H1 (cell line): ENCODE data around the gene A4GALT. TPM values are rescaled to one million over a fixed set of nuclear protein-coding genes. Genes with fewer than 3 reads are reported as not detected.

Experiments used
- CTCF ChIA-PET: fragments of 300-600 bp; sonication (Branson Sonifier 250); formaldehyde crosslinking; loops from one replicate; lab custom pipeline; 2021; ENCODE audit not compliant: partially characterized antibody; lab: Charles Lee
- POLR2A ChIA-PET: fragments of 300-600 bp; sonication (Branson Sonifier 250); formaldehyde crosslinking; loops from one replicate; lab custom pipeline; 2021; ENCODE audit warnings: inconsistent platforms; ENCODE audit not compliant: partially characterized antibody; lab: Charles Lee
- DNase-seq, 2 experiments: peaks; one replicate each; pipeline versions ENCODE4 v3.0.0 to v3.0.0-alpha.2; 2010 to 2022; ENCODE audit warnings: low spot score in 2 of 2, low read depth in 1 of 2, mixed read lengths in 1 of 2
- FAIRE-seq: peaks from 2 replicates; lab custom pipeline; 2011; peaks lifted over from hg19 to GRCh38; lab: Jason Lieb, UNC
- H2AFZ ChIP-seq: 2 replicates; pipeline ENCODE4 v1.8.1; 2012; ENCODE audit warnings: low read length, inconsistent platforms
- H2AK5ac ChIP-seq: 2 replicates; pipeline ENCODE4 v1.6.1; 2013; ENCODE audit warnings: low read depth, low read length
- H2BK120ac ChIP-seq: replicated peaks from 2 replicates; pipeline ENCODE3; 2013; ENCODE audit warnings: low read depth, low read length, inconsistent platforms
- H2BK12ac ChIP-seq: 2 replicates; pipeline ENCODE4 v1.6.1; 2013; ENCODE audit warnings: low read depth, low read length
- H2BK15ac ChIP-seq: 2 replicates; pipeline ENCODE4 v1.6.1; 2013; ENCODE audit warnings: low read length
- H2BK20ac ChIP-seq: 2 replicates; pipeline ENCODE4 v1.6.1; 2013; ENCODE audit warnings: low read length
- H2BK5ac ChIP-seq: 2 replicates; pipeline ENCODE4 v1.6.1; 2013; ENCODE audit warnings: low read depth, low read length
- H3K14ac ChIP-seq: 2 replicates; pipeline ENCODE4 v1.6.1; 2013; ENCODE audit warnings: inconsistent platforms; ENCODE audit not compliant: insufficient read length
- H3K18ac ChIP-seq: 2 replicates; pipeline ENCODE4 v1.6.1; 2013; ENCODE audit warnings: low read length; ENCODE audit errors: extremely low read depth
- H3K23ac ChIP-seq: 2 replicates; pipeline ENCODE4 v1.6.1; 2013; ENCODE audit warnings: inconsistent platforms; ENCODE audit not compliant: insufficient read length
- H3K23me2 ChIP-seq: 2 replicates; pipeline ENCODE4 v1.6.1; 2013; ENCODE audit warnings: low read depth, low read length
- H3K27ac ChIP-seq: 2 replicates; pipeline ENCODE4 v1.6.1; 2011; ENCODE audit warnings: low read depth, low read length, inconsistent platforms
- H3K27me3 ChIP-seq, 4 experiments: replicated peaks in 1 of 4; 1 replicate in 1 of 4; 2 replicates in 3 of 4; pipeline versions ENCODE4 v1.6.1 to v1.8.1; 2011 to 2013; ENCODE audit warnings: low read length in 3 of 4, mild to moderate bottlenecking in 3 of 4, inconsistent platforms in 2 of 4, mixed read lengths in 2 of 4, moderate library complexity in 1 of 4; ENCODE audit not compliant: control insufficient read depth in 3 of 4, insufficient read depth in 3 of 4; ENCODE audit errors: extremely low read depth in 1 of 4
- H3K36me3 ChIP-seq, 4 experiments: 2 replicates each; pipeline versions ENCODE4 v1.6.1 to v1.8.1; 2011 to 2013; ENCODE audit warnings: mild to moderate bottlenecking in 4 of 4, low read length in 3 of 4, moderate library complexity in 2 of 4, control low read depth in 1 of 4, inconsistent platforms in 1 of 4; ENCODE audit not compliant: insufficient read depth in 4 of 4, control insufficient read depth in 2 of 4
- H3K4ac ChIP-seq: replicated peaks from 2 replicates; pipeline ENCODE3; 2013; ENCODE audit warnings: low read length, low read depth, mixed read lengths, inconsistent platforms; ENCODE audit not compliant: insufficient read length
- H3K4me1 ChIP-seq, 4 experiments: replicated peaks in 1 of 4; 1 replicate in 1 of 4; 2 replicates in 3 of 4; pipeline versions ENCODE4 v1.6.1 to v1.8.1; 2011 to 2013; ENCODE audit warnings: low read length in 3 of 4, inconsistent platforms in 2 of 4, mixed read lengths in 1 of 4; ENCODE audit not compliant: insufficient read depth in 4 of 4, control insufficient read depth in 3 of 4
- H3K4me2 ChIP-seq, 2 experiments: 2 replicates each; pipeline versions ENCODE4 v1.6.1 to v1.8.1; 2011 to 2013; ENCODE audit warnings: low read depth in 2 of 2, low read length in 2 of 2, control low read depth in 1 of 2, inconsistent platforms in 1 of 2, mild to moderate bottlenecking in 1 of 2; ENCODE audit not compliant: insufficient read depth in 1 of 2
- H3K4me3 ChIP-seq, 4 experiments: fragments of 200-600, 300-600 bp in 1 of 4; sonication (generic), shearing (Covaris generic), sonication (Bioruptor Twin) in 1 of 4; 2 replicates each; pipeline versions ENCODE4 v1.5.1 to v1.8.1; 2011 to 2016; ENCODE audit warnings: low read length in 4 of 4, low read depth in 3 of 4, control low read depth in 2 of 4, inconsistent platforms in 2 of 4, mild to moderate bottlenecking in 2 of 4, mixed read lengths in 1 of 4, moderate library complexity in 1 of 4; ENCODE audit not compliant: insufficient read depth in 2 of 4; ENCODE audit errors: extremely low read depth in 1 of 4
- H3K56ac ChIP-seq: replicated peaks from 2 replicates; pipeline ENCODE3; 2013; ENCODE audit warnings: low read depth, mild to moderate bottlenecking, mixed read lengths, low read length, inconsistent platforms; ENCODE audit not compliant: insufficient read length
- H3K79me1 ChIP-seq: 2 replicates; pipeline ENCODE4 v1.6.1; 2013; ENCODE audit warnings: low read depth, low read length, control low read depth
- H3K79me2 ChIP-seq, 2 experiments: 2 replicates each; pipeline versions ENCODE4 v1.6.1 to v1.8.1; 2012 to 2013; ENCODE audit warnings: low read length in 2 of 2, mild to moderate bottlenecking in 2 of 2, inconsistent platforms in 1 of 2; ENCODE audit not compliant: insufficient read depth in 2 of 2, control insufficient read depth in 1 of 2
- H3K9ac ChIP-seq, 4 experiments: replicated peaks in 1 of 4; 1 replicate in 1 of 4; 2 replicates in 3 of 4; pipeline versions ENCODE4 v1.6.1 to v1.8.1; 2011 to 2013; ENCODE audit warnings: low read depth in 3 of 4, low read length in 3 of 4, control low read depth in 2 of 4, mild to moderate bottlenecking in 2 of 4, moderate library complexity in 2 of 4, inconsistent platforms in 1 of 4; ENCODE audit errors: extremely low read depth in 1 of 4
- H3K9me3 ChIP-seq, 2 experiments: 2 replicates each; pipeline versions ENCODE4 v1.6.1 to v1.8.1; 2012 to 2013; ENCODE audit warnings: mild to moderate bottlenecking in 2 of 2, moderate library complexity in 2 of 2, control low read depth in 1 of 2, inconsistent platforms in 1 of 2, low read depth in 1 of 2, low read length in 1 of 2, mixed read lengths in 1 of 2; ENCODE audit not compliant: insufficient read depth in 2 of 2
- H4K20me1 ChIP-seq, 2 experiments: replicated peaks in 1 of 2; 2 replicates each; pipeline versions ENCODE3 to v1.8.1; 2011 to 2013; ENCODE audit warnings: inconsistent platforms in 2 of 2, low read length in 2 of 2, mild to moderate bottlenecking in 1 of 2; ENCODE audit not compliant: insufficient read depth in 2 of 2, control insufficient read depth in 1 of 2
- H4K5ac ChIP-seq: 2 replicates; pipeline ENCODE4 v1.6.1; 2013; ENCODE audit warnings: low read length, low read depth, mixed read lengths, inconsistent platforms; ENCODE audit not compliant: insufficient read length
- H4K8ac ChIP-seq: 2 replicates; pipeline ENCODE4 v1.8.0; 2013; ENCODE audit warnings: mild to moderate bottlenecking, moderate library complexity, low read length, inconsistent platforms; ENCODE audit not compliant: insufficient read depth; ENCODE audit errors: extremely low read depth
- H4K91ac ChIP-seq: replicated peaks from 2 replicates; pipeline ENCODE3; 2013; ENCODE audit warnings: low read length, mixed read lengths, inconsistent platforms; ENCODE audit not compliant: insufficient read length
- BCL11A ChIP-seq, 2 experiments: IDR thresholded peaks; one replicate each; pipeline ENCODE4 v1.6.1; 2011; ENCODE audit warnings: low read depth in 2 of 2, low read length in 2 of 2, mild to moderate bottlenecking in 2 of 2
- BRCA1 ChIP-seq: IDR thresholded peaks from 2 replicates; pipeline ENCODE4 v1.6.1; 2012; ENCODE audit warnings: low read depth, low read length, improper control_type of control experiment
- CREB1 ChIP-seq: IDR thresholded peaks from 2 replicates; pipeline ENCODE4 v1.6.1; 2012; ENCODE audit warnings: inconsistent platforms
- EZH2 ChIP-seq: fragments of 200-600 bp; sonication (generic); IDR thresholded peaks from 2 replicates; pipeline ENCODE4 v1.7.1; 2012; ENCODE audit warnings: low read depth, mild to moderate bottlenecking, moderate library complexity, low read length, inconsistent platforms; ENCODE audit not compliant: severe bottlenecking
- HDAC6 ChIP-seq: IDR thresholded peaks from one replicate; pipeline ENCODE4 v1.7.1; 2012; ENCODE audit warnings: low read depth, mild to moderate bottlenecking, inconsistent platforms, low read length, moderate library complexity
- POU5F1 ChIP-seq: IDR thresholded peaks from 2 replicates; pipeline ENCODE4 v1.6.1; 2011; ENCODE audit warnings: low read depth, mild to moderate bottlenecking, low read length, moderate library complexity
- SIN3A ChIP-seq, 2 experiments: IDR thresholded peaks in 1 of 2; conservative IDR thresholded peaks in 1 of 2; 2 replicates each; pipeline ENCODE4 v1.6.1; 2011 to 2012; ENCODE audit warnings: low read length in 2 of 2, improper control_type of control experiment in 1 of 2, low read depth in 1 of 2, mild to moderate bottlenecking in 1 of 2
- SP2 ChIP-seq: IDR thresholded peaks from 2 replicates; pipeline ENCODE4 v1.6.1; 2012; ENCODE audit warnings: mild to moderate bottlenecking, low read length, inconsistent platforms
- SP4 ChIP-seq: IDR thresholded peaks from 2 replicates; pipeline ENCODE4 v1.6.1; 2012; ENCODE audit warnings: low read length, inconsistent platforms
- ZNF274 ChIP-seq: IDR thresholded peaks from 2 replicates; pipeline ENCODE4 v1.7.0; 2012; ENCODE audit warnings: low read length, borderline replicate concordance; ENCODE audit errors: extremely low read depth
- WGBS, 2 experiments: shearing (Covaris generic) in 1 of 2; methylation state at CpG; one replicate each; pipeline versions ENCODE4 v1.1.6 to v1.1.7; 2013 to 2015; ENCODE audit warnings: low lambda C conversion rate in 2 of 2, mixed read lengths in 2 of 2, inconsistent platforms in 1 of 2, low coverage in 1 of 2, missing lambda C conversion rate in 1 of 2; ENCODE audit not compliant: insufficient replicate concordance in 2 of 2, insufficient coverage in 1 of 2, insufficient read length in 1 of 2; ENCODE audit errors: extremely low coverage in 1 of 2, missing lambda C conversion rate in 1 of 2; 5-methylcytosine and 5-hydroxymethylcytosine counted together
- polyA plus RNA-seq, 7 experiments: library from polyadenylated mRNA; depleted of rRNA in 3 of 7; stranded (reverse) in 5 of 7; unstranded in 2 of 7; fragments of >200 nt in 5 of 7; fragments of 200-250 nt in 2 of 7; gene quantifications; 1 replicate in 5 of 7; 2 replicates in 1 of 7; 4 replicates in 1 of 7; pipeline versions ENCODE4 v1.2.1 to v1.2.3, GENCODE V29; 2011 to 2013; ENCODE audit warnings: missing spikeins in 2 of 7, mixed read lengths in 2 of 7
- total RNA-seq: library from RNA; stranded (reverse); fragmentation: NEBNext Ultra II Directional; extraction: Animal tissue kit (Norgen Biotek cat#: 25700); gene quantifications from 2 replicates; pipeline ENCODE4 v1.2.1, GENCODE V29; 2021

The A4GALT gene
- total and polyA plus RNA-seq, 2 of the 8 experiments (the other 6 are each of a cell fraction or from before 2014, with no cell fraction given): 7.2 to 13.8 TPM

DNA sequence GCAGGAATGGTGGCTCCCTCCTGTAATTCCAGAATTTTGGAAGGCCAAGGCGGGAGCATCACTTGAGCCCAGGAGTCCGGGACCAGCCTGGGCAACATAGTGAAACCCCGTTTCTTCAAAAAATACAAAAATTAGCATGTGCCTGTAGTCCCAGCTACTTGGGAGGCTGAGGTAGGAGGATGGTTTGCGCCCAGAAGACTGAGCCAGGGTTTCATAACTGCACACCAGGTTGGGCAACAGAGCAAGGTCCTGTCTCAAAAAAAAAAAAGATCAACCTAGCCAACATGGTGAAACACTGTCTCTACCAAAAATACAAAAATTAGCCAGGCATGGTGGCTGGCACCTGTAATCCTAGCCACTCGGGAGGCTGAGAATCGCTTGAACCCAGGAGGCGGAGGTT is 6.4 kb downstream of the A4GALT start:
- Histone ChIP-seq H2BK5ac (no peak overlapping the region), H3K4ac (no peak overlapping the region), H2BK20ac (no peak overlapping the region), H3K79me1 (no peaks in the 10 kb centered on the region; the same call in 1 of the 2 replicates), H3K9me3 (no peaks in the 10 kb centered on the region), H4K20me1 (peaks cover 0 to 4% of the 10 kb centered on the region in 2 experiments), H4K91ac (no peak overlapping the region), H3K9ac (no peak overlapping the region), H3K27ac (no peak overlapping the region), H4K5ac (no peak overlapping the region), H2AFZ (no peak overlapping the region), H3K4me1 (peaks cover 3 to 14% (median 9%) of the 10 kb centered on the region in 4 experiments; a peak in 6 of 7 replicates), H3K14ac (no peak overlapping the region), H3K18ac (no peak overlapping the region), H3K36me3 (no peaks in the 10 kb centered on the region), H2BK120ac (no peak overlapping the region), H3K23ac (no peak overlapping the region), H3K4me3 (no peak overlapping the region), H3K79me2 (no peaks in the 10 kb centered on the region; a peak in 1 of 4 replicates), H4K8ac (no peak overlapping the region), H2BK15ac (no peak overlapping the region), H2BK12ac (no peak overlapping the region), H3K4me2 (no peak overlapping the region), H3K56ac (no peak overlapping the region), H3K23me2 (no peaks in the 10 kb centered on the region), H2AK5ac (no peak overlapping the region), H3K27me3 (peaks cover 0 to 10% (median 9%) of the 10 kb centered on the region in 4 experiments; a peak in 5 of 7 replicates)
- 91% methylated on average over 6 of the region's 7 CpGs; no CpG with 5 or more reads in 1 of the 2 experiments for WGBS, 2 experiments
- DNase-seq: no peak
- CTCF ChIA-PET: no interaction called here
- POLR2A ChIA-PET: no interaction called here
- FAIRE-seq: no peak
- TF ChIP-seq HDAC6 (no peak), ZNF274 (no peak), BCL11A (IDR thresholded peaks at IDR 0.05; ENCODE audit: low read depth in 2 of 2, low read length in 2 of 2) (no peak), SP2 (no peak), CREB1 (no peak), POU5F1 (no peak), SP4 (no peak), EZH2 (no peak), BRCA1 (no peak), SIN3A (conservative IDR thresholded peaks at IDR 0.05 in 1 of 2, IDR thresholded peaks at IDR 0.05 in 1 of 2; ENCODE audit: low read depth in 1 of 2, low read length in 2 of 2) (no peak)
